ENCODE results near the gene SPEG.

Gene SPEG

GRCh38 chr2:219500135-219500534 lies 65.5 kb downstream of the SPEG start:
- DNase-seq (ENCODE audit: low read depth) = no peak
- no peak overlapping the region for H3K4me3 ChIP-seq (ENCODE audit: low read depth, low read length)

DNA sequence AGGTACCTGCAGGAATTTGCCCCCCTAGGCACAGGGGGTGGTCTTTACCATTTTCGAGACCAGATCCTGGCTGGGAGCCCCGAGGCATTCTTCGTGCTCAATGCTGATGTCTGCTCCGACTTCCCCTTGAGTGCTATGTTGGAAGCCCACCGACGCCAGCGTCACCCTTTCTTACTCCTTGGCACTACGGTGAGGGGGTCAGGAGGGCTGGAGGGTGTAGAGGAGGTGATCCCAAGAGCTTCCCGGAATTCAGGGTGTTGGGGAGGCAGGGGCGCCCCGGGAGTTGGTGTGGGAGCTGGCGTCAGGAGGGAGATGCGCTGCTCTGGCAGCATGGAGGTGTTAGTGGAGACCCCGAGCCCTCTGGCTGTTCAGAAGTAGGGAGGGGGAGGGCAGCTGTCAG lies 67.2 kb downstream of the SPEG start:
- H3K4me3 ChIP-seq (ENCODE audit: low read depth, low read length) = no peak overlapping the region
- no peak for DNase-seq (ENCODE audit: low read depth)
- no peak for TF ChIP-seq CTCF (IDR thresholded peaks at IDR 0.05; ENCODE audit: control insufficient read depth, extremely low read depth, insufficient read depth)

More at GRCh38 chr2:219500135-219500534, 65.5 kb downstream of the SPEG start:
- TF ChIP-seq CTCF (IDR thresholded peaks at IDR 0.05; ENCODE audit: control insufficient read depth, extremely low read depth, insufficient read depth) = no peak

- H3K4me3 ChIP-seq (ENCODE audit: low read depth, low read length) = no peak overlapping the region
- TF ChIP-seq CTCF (IDR thresholded peaks at IDR 0.05; ENCODE audit: control insufficient read depth, extremely low read depth, insufficient read depth) = no peak
- no peak for DNase-seq (ENCODE audit: low read depth)
Observed at GRCh38 chr2:219502618-219503017, 68.0 kb downstream of the SPEG start.

DNA sequence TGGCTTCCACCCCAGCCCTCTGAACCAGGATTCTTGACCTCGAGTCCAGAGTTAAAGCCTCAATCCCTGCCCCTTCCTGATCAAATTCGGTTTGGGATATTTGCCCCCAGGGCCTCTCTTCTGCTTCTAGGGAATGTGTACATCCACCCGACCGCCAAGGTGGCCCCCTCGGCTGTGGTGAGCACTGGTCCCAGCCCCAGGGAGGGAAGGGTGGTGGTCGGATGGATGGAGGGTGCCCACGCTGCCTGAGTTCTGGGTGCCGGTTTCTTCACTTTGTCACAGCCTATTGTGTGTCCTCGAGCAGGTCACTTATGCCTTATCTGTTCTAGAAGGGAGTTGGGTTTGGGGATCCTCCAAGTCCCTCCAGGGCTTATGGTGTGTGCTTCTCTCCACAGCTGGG lies 70.9 kb downstream of the SPEG start:
- no peak overlapping the region for H3K4me3 ChIP-seq (ENCODE audit: low read depth, low read length)
- no peak for TF ChIP-seq CTCF (IDR thresholded peaks at IDR 0.05; ENCODE audit: control insufficient read depth, extremely low read depth, insufficient read depth)
- no peak for DNase-seq (ENCODE audit: low read depth)

DNA sequence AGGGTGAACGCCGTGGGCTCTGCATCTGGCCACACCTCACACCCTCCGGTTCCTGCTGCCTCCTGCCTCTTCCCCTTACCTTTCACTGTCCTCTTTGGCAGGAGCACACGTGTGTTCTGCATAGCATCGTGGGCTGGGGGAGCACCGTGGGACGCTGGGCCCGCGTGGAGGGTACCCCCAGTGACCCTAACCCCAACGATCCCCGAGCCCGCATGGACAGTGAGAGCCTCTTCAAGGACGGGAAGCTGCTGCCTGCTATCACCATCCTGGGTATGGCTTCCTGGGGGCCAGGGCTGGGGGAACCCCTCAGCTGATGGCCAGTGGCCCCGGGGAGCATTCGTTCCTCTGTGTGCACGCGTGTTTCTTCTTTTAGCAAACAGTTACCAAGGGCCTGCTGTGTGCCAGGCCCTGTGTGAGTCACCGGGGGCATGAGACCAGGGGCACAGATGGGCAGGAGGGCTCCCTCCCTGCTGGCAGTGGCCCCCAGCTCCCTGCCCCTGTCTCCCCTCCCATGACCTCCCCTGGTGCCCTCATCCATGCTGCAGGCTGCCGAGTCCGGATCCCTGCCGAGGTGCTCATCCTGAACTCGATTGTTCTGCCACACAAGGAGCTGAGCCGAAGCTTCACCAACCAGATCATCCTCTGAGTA lies 71.6 kb downstream of the SPEG start:
- H3K4me3 ChIP-seq (ENCODE audit: low read depth, low read length) = no peak overlapping the region
- DNase-seq (ENCODE audit: low read depth) = no peak

DNA sequence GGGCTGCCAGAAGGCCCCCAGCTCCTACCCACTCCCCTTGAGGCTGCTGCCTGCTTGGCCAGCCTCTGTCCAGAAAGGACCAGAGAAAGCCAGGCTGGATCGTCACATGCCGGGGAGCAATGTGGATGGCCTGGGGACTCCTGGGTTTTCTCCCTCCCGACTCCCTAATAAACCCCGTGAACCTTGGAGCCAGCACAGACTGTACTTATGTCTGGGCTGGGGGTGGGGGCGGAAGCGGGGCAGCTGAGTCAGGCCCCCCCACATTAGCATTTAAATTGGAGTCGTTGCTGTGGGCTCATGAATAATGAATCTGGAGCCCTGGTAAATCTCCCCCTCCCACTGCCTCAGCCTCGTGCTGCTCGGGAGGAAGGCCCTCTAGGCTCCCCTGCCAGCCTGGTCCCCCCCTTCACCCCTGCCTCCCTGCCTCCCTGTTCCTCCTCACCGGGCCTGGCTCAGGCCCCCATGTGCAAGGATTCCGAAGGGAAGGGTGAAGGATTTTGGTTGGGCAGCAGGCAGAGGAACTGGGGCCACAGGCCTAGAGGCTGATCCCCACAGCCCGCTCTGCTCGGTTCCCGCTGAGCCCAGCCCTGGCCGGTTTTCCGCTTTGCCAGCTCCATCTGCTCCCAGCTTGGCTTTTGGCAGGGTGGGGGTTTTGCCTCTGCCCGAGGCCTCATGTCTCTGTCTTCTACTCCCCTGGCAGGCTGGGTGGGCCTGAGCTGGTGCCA lies 72.3 kb downstream of the SPEG start:
- no peak for TF ChIP-seq CTCF (IDR thresholded peaks at IDR 0.05; ENCODE audit: control insufficient read depth, extremely low read depth, insufficient read depth)
- H3K4me3 ChIP-seq (ENCODE audit: low read depth, low read length) = no peak overlapping the region
- no peak for DNase-seq (ENCODE audit: low read depth)

More for the DNA sequence above, 71.6 kb downstream of the SPEG start:
- no peak for TF ChIP-seq CTCF (IDR thresholded peaks at IDR 0.05; ENCODE audit: control insufficient read depth, extremely low read depth, insufficient read depth)

Measured in LNCaP clone FGC (cell line).